B cell (primary cell): ENCODE results near the gene CFHR5.

ENCODE experiments used
- EZH2 ChIP-seq: IDR thresholded peaks from 2 replicates; pipeline ENCODE4 v1.6.1; 2012; ENCODE audit warnings: borderline replicate concordance, low read depth, mild to moderate bottlenecking, moderate library complexity, low read length; ENCODE audit not compliant: insufficient read depth, poor library complexity, severe bottlenecking
- TF ChIP-seq, protein P1 (sequence below): fragments of 200-600 bp; IDR thresholded peaks from one replicate; pipeline ENCODE4 v1.8.0; 2022; ENCODE audit warnings: antibody characterized with exemption, mild to moderate bottlenecking

DNA sequence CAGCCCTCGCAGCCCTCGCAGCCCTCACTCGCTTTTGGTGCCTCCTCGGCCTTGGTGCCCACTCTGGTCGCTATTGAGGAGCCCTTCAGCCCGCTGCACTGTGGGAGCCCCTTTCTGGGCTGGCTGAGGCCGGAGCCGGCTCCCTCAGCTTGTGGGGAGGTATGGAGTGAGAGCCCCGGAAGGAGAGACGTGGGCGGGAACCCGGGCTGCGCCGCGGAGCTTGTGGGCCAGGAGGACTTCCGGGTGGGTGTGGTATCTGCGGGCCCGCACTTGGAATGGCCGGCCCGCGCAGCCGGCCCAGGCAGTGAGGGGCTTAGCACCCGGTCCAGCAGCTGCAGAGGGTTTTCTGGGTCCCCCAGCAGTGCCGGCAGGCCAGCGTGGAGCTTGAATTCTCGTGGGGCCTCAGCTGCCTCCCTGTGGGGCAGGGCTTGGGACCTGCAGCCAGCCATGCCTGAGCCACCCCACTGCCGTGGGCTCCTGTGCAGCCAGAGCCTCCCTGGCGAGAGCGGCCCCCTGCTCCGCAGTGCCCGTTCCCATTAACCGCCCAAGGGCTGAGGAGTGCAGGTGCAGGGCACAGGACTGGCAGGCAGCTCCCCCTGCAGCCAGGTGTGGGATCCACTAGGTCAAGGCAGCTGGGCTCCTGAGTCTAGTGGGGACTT is 43.7 kb upstream of the CFHR5 start:
- TF ChIP-seq, protein P1, sequence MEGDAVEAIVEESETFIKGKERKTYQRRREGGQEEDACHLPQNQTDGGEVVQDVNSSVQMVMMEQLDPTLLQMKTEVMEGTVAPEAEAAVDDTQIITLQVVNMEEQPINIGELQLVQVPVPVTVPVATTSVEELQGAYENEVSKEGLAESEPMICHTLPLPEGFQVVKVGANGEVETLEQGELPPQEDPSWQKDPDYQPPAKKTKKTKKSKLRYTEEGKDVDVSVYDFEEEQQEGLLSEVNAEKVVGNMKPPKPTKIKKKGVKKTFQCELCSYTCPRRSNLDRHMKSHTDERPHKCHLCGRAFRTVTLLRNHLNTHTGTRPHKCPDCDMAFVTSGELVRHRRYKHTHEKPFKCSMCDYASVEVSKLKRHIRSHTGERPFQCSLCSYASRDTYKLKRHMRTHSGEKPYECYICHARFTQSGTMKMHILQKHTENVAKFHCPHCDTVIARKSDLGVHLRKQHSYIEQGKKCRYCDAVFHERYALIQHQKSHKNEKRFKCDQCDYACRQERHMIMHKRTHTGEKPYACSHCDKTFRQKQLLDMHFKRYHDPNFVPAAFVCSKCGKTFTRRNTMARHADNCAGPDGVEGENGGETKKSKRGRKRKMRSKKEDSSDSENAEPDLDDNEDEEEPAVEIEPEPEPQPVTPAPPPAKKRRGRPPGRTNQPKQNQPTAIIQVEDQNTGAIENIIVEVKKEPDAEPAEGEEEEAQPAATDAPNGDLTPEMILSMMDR, result no peak
- TF ChIP-seq EZH2, result no peak
